ENCODE data around the gene SLC35D2. TPM values are rescaled to one million over a fixed set of nuclear protein-coding genes. Genes with fewer than 3 reads are reported as not detected.

Gene SLC35D2
- total and polyA plus RNA-seq, 4 donors = 14.9 to 27.2 (median 21.5) TPM

DNA sequence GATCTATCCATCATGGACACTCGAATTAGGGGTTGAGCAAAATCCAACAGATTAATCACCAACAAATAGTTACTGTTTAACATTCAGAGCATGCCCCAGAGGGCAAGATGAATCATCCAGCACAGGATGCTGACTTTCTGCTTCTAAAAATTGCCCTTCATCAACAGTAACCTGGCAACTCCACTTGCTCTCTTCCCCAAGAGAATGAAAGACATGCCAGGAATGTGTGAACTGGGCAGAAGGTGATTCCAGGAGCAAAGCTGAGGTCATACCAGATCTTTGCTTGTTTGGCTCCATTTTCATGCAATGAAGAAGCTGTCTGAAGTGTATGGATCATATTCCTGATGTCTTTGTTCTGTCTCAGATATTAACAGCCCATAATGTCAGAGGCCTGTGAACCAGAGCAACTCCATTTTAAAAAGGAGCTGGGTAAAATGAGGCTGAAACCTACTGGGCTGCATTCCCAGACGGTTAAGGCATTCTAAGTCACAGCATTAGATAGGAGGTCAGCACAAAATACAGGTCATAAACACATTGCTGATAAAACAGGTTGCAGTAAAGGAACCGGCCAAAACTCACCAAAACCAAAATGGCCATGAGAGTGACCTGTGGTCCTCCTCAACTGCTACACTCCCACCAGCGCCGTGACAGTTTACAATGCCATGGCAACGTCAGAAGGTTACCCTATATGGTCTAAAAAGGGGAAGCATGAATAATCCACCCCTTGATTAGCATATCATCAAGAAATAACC, 37.1 kb upstream of the SLC35D2 start:
- Histone ChIP-seq H3K4me3 (no peak overlapping the region), H3K27me3 (ENCODE audit: control insufficient read depth in 3 of 3, insufficient read depth in 3 of 3, low read length in 2 of 3) (no peaks in the 10 kb centered on the region), H3K4me1 (ENCODE audit: control insufficient read depth in 5 of 5, insufficient read depth in 5 of 5, low read length in 5 of 5) (peaks cover 0 to 14% (median 4%) of the 10 kb centered on the region in 5 donors), H3K36me3 (ENCODE audit: control insufficient read depth in 4 of 4, insufficient read depth in 4 of 4, low read length in 4 of 4) (peaks cover 0 to 4% (median 0%) of the 10 kb centered on the region in 4 donors), H3K9ac (ENCODE audit: insufficient read depth in 1 of 2, low read length in 2 of 2) (no peak overlapping the region), H3K9me3 (ENCODE audit: control insufficient read depth in 4 of 4, insufficient read depth in 3 of 4, low read length in 3 of 4) (no peaks in the 10 kb centered on the region), H3K27ac (ENCODE audit: low read depth in 1 of 2, low read length in 1 of 2) (peak overlapping the region; percentile 80 to 83)
- TF ChIP-seq, protein P1, sequence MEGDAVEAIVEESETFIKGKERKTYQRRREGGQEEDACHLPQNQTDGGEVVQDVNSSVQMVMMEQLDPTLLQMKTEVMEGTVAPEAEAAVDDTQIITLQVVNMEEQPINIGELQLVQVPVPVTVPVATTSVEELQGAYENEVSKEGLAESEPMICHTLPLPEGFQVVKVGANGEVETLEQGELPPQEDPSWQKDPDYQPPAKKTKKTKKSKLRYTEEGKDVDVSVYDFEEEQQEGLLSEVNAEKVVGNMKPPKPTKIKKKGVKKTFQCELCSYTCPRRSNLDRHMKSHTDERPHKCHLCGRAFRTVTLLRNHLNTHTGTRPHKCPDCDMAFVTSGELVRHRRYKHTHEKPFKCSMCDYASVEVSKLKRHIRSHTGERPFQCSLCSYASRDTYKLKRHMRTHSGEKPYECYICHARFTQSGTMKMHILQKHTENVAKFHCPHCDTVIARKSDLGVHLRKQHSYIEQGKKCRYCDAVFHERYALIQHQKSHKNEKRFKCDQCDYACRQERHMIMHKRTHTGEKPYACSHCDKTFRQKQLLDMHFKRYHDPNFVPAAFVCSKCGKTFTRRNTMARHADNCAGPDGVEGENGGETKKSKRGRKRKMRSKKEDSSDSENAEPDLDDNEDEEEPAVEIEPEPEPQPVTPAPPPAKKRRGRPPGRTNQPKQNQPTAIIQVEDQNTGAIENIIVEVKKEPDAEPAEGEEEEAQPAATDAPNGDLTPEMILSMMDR (IDR thresholded peaks at IDR 0.05; ENCODE audit: control extremely low read depth, extremely low read depth) = no peak
- DNase-seq (peak in 1 of 3 donors; percentile 24), ATAC-seq (ENCODE audit: insufficient read depth, low FRiP score) (peak; percentile 4)
- 50 to 51% methylated on average over 6 of the region's 6 CpGs for whole genome bisulfite sequencing, 2 donors

DNA sequence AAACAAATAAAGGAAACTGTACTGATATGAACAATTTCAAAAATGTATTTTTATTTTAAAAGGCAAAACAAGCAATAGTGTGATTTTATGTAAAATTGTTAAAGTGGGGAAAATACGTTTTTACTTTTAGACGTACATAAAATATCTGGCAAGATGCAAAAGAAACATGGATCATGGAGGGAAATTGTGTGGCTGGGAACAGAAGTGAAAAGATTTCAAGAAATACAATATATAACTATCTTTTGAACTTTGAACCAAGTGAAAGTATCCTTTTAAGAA, 36.1 kb upstream of the SLC35D2 start:
- DNase-seq (no peak), ATAC-seq (ENCODE audit: insufficient read depth, low FRiP score) (no peak)
- 51 to 58% methylated on average over 2 of the region's 2 CpGs for WGBS, 2 donors
- Histone ChIP-seq H3K9me3 (ENCODE audit: control insufficient read depth in 4 of 4, insufficient read depth in 3 of 4, low read length in 3 of 4) (no peaks in the 10 kb centered on the region), H3K9ac (ENCODE audit: insufficient read depth in 1 of 2, low read length in 2 of 2) (no peak overlapping the region), H3K36me3 (ENCODE audit: control insufficient read depth in 4 of 4, insufficient read depth in 4 of 4, low read length in 4 of 4) (peaks cover 0 to 4% (median 0%) of the 10 kb centered on the region in 4 donors), H3K4me3 (no peak overlapping the region), H3K27me3 (ENCODE audit: control insufficient read depth in 3 of 3, insufficient read depth in 3 of 3, low read length in 2 of 3) (no peaks in the 10 kb centered on the region), H3K27ac (ENCODE audit: low read depth in 1 of 2, low read length in 1 of 2) (peak overlapping the region in 1 of 2 donors; percentile 99), H3K4me1 (ENCODE audit: control insufficient read depth in 5 of 5, insufficient read depth in 5 of 5, low read length in 5 of 5) (peaks cover 0 to 14% (median 4%) of the 10 kb centered on the region in 5 donors)
- TF ChIP-seq, protein P1 (IDR thresholded peaks at IDR 0.05; ENCODE audit: control extremely low read depth, extremely low read depth) = no peak

DNA sequence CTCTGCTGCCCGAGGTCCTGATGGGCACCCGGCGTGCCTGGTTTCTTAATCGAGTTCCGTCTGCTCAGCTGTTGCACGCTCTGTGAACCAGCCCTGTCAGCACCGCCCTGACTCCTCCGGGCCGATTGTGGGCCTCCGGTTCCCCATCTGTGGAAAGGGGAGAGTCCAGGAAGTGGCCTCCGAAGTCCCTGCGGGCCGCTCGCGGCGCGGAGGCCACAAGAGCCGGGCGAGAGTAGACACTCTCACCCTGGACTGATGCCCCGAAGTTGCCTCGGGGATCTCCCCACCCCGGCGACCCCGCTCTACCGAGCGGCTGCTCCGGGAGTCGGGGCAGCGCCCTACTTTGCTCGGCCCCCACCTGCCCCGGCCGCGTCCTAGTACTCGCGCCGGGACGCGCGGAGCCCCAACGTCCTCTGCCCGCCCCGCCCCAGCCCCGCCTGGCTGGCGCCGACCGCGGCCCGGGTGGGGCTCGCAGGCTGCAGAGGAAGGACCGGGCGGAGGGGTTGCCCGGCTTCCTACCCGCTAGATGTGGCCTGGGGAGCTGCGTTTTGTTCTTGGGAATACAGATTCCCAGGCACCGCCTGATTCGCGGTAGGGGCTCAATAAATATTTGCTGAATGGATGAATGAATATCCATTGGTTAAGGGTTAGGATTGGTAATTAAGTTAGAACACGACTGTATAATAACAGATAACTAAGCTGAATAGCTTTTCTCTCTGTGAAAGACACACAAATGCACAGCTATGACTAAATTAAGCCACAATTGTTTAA, 35.6 kb upstream of the SLC35D2 start:
- Histone ChIP-seq H3K27ac (ENCODE audit: low read depth in 1 of 2, low read length in 1 of 2) (peak overlapping the region; percentile 99 to 100), H3K27me3 (ENCODE audit: control insufficient read depth in 3 of 3, insufficient read depth in 3 of 3, low read length in 2 of 3) (no peaks in the 10 kb centered on the region), H3K36me3 (ENCODE audit: control insufficient read depth in 4 of 4, insufficient read depth in 4 of 4, low read length in 4 of 4) (peaks cover 0 to 4% (median 0%) of the 10 kb centered on the region in 4 donors), H3K4me3 (peak overlapping the region; percentile 62), H3K9ac (ENCODE audit: insufficient read depth in 1 of 2, low read length in 2 of 2) (peak overlapping the region in 1 of 2 donors; percentile 76), H3K9me3 (ENCODE audit: control insufficient read depth in 4 of 4, insufficient read depth in 3 of 4, low read length in 3 of 4) (no peaks in the 10 kb centered on the region), H3K4me1 (ENCODE audit: control insufficient read depth in 5 of 5, insufficient read depth in 5 of 5, low read length in 5 of 5) (peaks cover 0 to 14% (median 4%) of the 10 kb centered on the region in 5 donors)
- DNase-seq = peak; percentile 65 to 75 (median 71)
- peak; percentile 53 for ATAC-seq (ENCODE audit: insufficient read depth, low FRiP score)
- TF ChIP-seq, protein P1 (IDR thresholded peaks at IDR 0.05; ENCODE audit: control extremely low read depth, extremely low read depth) = no peak
- 0 to 1% methylated on average over 58 of the region's 58 CpGs for WGBS, 2 donors

Measured in lung (tissue), 12 donors.